Gastroesophageal sphincter (tissue), 3 donors: ENCODE results near the gene RFPL3.

Source experiments
- CTCF ChIP-seq, 4 experiments: fragments of 200-600 bp in 2 of 4; fragments of 450-650 bp in 2 of 4; sonication (generic) in 1 of 4; IDR thresholded peaks; one replicate each; pipeline ENCODE4 v1.5.1; 2017 to 2019; ENCODE audit warnings: antibody characterized with exemption in 4 of 4, mild to moderate bottlenecking in 2 of 4, moderate library complexity in 2 of 4
- POLR2A ChIP-seq, 2 donors: fragments of 450-650 bp; IDR thresholded peaks; one replicate each; pipeline ENCODE4 v1.6.1; 2017; ENCODE audit warnings: antibody characterized with exemption in 2 of 2, mild to moderate bottlenecking in 2 of 2, moderate library complexity in 1 of 2
- POLR2AphosphoS5 ChIP-seq: sonication (generic); formaldehyde crosslinking; IDR thresholded peaks from one replicate; pipeline ENCODE4 v1.6.1; 2017; ENCODE audit warnings: antibody characterized with exemption

GRCh38 chr22:32325811-32326237 is 31.8 kb upstream of the RFPL3 start:
- TF ChIP-seq CTCF (IDR thresholded peaks at IDR 0.05) (no peak), POLR2A (IDR thresholded peaks at IDR 0.05) (no peak), POLR2AphosphoS5 (no peak)
